AG10803 (cell line): ENCODE measurements around the gene COA1.

Experiments used
- DNase-seq: peaks from one replicate; pipeline ENCODE4 v3.0.0; 2010; ENCODE audit warnings: low read depth
- H3K4me3 ChIP-seq: 2 replicates; pipeline ENCODE4 v1.5.1; 2011; ENCODE audit warnings: mild to moderate bottlenecking, low read length, control low read depth
- TF ChIP-seq, protein P1 (sequence below): conservative IDR thresholded peaks from 2 replicates; pipeline ENCODE4 v1.5.1; 2011; ENCODE audit warnings: mild to moderate bottlenecking, low read length, control low read depth, inconsistent platforms

Gene COA1

DNA sequence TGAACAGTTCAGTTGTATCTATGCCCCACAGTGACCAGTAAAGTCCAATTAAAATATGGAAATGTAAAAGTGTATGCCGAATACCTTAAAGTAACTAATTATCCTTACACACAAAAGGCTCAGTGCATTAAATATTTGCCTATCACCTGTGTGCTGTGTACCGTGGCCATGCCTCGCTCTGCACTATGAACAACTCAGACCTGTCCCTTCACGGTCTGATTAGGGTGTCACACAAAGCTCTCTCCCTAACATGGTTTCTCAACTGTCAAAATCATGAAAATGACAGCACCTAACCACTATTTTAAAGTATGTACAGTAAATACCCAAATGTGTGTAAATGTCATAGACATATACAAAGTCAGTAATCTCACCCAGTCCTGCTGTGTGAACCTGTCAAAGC, 103.3 kb downstream of the COA1 start:
- TF ChIP-seq, protein P1, sequence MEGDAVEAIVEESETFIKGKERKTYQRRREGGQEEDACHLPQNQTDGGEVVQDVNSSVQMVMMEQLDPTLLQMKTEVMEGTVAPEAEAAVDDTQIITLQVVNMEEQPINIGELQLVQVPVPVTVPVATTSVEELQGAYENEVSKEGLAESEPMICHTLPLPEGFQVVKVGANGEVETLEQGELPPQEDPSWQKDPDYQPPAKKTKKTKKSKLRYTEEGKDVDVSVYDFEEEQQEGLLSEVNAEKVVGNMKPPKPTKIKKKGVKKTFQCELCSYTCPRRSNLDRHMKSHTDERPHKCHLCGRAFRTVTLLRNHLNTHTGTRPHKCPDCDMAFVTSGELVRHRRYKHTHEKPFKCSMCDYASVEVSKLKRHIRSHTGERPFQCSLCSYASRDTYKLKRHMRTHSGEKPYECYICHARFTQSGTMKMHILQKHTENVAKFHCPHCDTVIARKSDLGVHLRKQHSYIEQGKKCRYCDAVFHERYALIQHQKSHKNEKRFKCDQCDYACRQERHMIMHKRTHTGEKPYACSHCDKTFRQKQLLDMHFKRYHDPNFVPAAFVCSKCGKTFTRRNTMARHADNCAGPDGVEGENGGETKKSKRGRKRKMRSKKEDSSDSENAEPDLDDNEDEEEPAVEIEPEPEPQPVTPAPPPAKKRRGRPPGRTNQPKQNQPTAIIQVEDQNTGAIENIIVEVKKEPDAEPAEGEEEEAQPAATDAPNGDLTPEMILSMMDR: no peak
- no peak for DNase-seq
- H3K4me3 ChIP-seq: no peak overlapping the region

DNA sequence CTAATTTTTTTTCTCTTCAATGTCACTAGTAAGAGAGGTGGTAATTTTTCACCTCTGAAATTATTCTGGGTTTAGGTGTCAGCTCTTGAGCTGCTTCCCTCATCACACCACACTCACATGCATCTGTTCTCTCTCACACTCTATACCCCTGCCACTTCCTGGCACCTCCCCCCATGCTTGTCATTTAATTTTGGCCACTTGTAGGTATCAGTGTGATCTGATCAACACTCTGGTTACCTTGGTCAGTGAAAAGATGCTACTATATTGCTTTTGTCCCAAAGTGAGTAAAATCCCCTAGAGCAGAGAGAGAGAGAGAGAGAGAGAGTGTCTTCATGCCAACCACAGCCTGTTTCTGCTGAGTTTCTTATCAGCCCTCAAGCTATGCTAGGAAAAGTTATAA, 103.9 kb downstream of the COA1 start:
- H3K4me3 ChIP-seq: no peak overlapping the region
- DNase-seq: no peak
- TF ChIP-seq, protein P1: no peak

DNA sequence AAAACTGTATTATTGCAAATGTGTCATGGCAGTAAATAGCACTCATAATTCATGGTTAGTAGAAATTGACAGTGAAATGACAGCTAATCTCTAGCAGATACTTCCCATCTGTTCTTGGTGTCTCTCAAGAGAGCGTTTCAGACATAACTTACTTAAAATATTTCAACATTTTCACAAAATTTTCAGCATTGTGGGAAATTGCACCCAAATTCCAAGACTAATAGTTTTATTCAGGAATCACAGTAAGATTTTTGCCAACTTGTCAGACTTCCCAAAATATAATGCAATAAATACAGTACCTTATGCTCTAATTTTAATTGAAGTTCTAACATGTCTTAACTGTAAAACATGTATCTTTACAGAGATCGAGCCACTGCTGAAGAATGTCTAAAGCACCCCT, 105.2 kb downstream of the COA1 start:
- H3K4me3 ChIP-seq: no peak overlapping the region
- peak; percentile 68 for DNase-seq
- TF ChIP-seq, protein P1: no peak

DNA sequence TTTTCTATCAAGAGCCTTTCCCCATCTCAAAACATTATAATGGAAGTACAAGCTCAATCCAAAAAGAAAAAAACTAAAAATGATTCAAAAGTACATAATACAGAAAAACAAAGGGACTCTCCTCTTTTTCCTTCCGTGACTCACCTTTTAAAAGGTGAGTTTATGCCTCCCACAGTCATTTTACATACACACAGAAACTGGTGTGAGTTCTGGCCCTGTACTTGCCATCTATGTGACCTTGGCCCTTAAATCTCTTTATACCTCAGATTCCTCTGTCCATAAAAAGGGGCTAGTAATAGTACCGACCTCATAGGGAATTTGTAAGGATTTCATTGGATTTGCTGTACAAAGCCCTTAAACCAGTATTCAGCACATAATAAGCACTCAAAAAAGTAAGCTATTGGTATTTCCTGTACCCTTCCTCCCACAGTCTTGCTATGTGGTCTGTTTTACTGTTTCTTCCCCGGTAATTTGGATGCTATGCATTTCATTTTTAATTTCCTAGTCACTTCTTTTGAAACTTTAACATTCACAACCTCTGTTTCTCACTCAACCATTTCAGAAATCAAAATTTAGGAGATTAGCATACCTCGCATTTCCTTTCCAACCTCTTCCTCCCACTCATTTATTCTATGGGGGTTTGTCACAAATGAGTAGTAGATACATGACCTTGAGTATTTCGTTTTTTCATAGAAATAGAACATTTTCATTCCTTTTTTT, 107.4 kb downstream of the COA1 start:
- DNase-seq: peak; percentile 53
- no peak overlapping the region for H3K4me3 ChIP-seq
- TF ChIP-seq, protein P1: no peak

DNA sequence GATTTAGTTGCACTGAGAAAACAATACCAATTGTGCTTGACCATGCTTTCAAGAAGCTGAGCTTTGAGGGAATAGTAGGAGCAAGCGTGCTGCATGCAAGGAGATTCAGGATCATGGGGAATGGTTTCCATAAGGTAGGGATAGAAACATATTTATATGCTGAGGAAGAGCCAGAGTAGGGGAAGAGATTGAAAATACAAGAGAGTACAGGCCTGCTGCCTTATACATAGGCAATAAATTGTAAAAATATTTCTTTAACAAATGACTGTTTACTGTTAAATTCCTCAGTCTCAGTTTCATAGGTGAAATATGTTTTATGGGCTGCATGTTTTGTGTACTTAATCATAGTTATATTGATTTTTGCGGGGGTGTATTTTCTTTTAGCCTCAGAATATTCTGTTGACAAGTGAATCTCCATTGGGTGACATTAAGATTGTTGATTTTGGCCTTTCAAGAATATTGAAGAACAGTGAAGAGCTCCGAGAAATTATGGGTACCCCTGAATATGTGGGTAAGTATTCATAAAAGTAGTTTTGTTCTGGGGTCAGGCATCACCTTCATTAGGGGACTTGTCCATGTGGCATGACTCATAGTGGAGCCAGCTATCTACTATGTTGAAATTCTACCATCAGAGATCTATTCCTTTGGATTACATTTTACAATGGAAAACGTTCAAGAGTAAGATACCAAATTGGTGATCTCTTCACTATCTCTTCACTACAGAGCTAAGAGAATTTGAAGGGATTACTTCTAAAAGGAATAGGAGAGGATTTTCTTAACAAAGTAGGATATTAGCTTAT, 109.9 kb downstream of the COA1 start:
- TF ChIP-seq, protein P1: no peak
- no peak overlapping the region for H3K4me3 ChIP-seq
- no peak for DNase-seq

DNA sequence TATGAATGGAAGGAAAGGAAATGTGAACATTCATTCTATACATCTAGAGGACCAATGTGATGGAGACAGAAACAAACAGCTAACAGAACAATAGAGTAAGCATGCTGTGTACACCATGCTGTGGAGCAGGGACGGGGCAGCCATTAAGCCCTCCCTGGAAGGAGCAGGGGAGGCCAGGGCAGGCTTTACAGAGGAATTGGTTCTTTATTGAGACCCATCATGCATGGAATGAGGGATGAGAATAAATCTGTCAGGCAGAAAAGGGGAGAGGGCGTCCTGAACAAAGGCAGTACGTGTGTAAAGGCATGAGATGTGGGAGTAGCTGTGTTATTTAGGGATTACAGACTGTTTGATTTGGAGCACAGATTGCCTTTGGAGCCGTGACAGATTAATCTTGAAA, 111.2 kb downstream of the COA1 start:
- no peak for DNase-seq
- TF ChIP-seq, protein P1: no peak
- H3K4me3 ChIP-seq: no peak overlapping the region

DNA sequence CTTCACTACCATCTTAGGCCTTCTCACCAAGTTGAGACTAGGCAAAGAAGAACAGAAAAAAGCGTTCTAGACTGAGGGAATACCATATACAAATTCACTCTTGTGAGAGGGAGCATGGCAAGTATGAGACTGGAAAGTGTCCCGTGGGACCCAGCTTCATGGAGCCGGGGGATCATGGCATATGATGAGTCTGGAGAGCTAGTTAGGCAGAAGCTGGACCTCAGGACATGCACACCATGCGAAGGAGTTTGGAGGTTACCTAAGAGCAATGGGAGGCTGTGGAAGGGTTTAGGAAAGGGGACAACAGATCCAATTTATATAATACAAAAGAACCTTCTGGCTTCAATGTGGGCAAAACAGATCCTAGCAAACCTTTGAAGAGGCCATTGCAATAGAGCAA, 112.3 kb downstream of the COA1 start:
- TF ChIP-seq, protein P1: no peak
- no peak for DNase-seq
- H3K4me3 ChIP-seq: no peak overlapping the region
